Activated CD8-positive, alpha-beta memory T cell treated with anti-CD3 and anti-CD28 coated beads, Interleukin-2, amount 50 U/mL, for 24 hours (primary cell): ENCODE data around the gene C1orf167.

Experiments
- DNase-seq: peaks from one replicate; pipeline ENCODE4 v3.0.0-alpha.2; 2020; ENCODE audit errors: extremely low read depth

The C1orf167 gene

DNA sequence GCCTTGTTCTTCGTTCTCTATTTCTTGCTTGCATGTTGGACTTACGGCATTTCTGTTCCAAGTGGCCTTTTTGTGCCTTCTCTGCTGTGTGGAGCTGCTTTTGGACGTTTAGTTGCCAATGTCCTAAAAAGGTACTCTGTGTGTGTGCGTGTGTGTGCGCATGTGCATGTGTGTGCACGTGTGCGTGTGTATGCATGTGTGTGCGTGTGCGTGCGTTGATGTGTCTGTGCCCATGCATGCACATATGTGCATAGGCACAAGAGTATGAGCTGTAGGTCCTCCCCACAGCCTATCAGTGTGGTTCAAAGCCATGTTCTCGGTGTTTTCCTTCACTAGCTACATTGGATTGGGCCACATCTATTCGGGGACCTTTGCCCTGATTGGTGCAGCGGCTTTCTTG, 71.9 kb downstream of the C1orf167 start:
- no peak for DNase-seq

- no peak for DNase-seq
Measured at GRCh38 chr1:11835441-11836225, 73.6 kb downstream of the C1orf167 start.

DNA sequence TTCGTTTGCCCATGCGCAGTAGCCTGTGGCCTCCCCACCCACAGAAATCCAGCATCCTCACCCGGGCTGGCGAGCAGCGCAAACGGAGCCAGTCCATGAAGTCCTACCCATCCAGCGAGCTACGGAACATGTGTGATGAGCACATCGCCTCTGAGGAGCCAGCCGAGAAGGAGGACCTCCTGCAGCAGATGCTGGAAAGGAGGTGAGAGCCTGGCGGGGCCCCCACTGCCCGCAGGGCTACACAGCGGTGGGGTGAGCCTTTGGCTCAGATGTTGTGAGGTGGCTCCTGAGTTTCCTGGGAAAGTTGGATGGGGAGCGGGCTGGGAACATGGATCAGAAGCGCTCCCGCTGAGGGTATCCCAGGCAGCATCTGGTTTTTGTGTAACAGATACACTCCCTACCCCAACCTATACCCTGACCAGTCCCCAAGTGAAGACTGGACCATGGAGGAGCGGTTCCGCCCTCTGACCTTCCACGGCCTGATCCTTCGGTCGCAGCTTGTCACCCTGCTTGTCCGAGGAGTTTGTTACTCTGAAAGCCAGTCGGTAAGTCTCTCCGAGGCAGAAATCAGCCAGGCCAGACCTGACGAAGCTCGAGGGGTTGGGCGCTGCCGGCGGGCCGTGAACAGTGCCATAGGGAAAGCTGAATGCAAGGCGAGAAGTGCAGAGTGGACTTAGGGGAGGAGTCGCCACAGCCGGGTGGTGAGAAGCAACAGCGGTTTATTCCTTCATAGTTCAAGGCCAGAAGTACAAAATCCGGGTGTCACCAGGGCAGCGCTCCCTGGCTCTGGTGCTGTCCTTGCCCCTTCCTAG, 75.2 kb downstream of the C1orf167 start:
- DNase-seq, result no peak

DNA sequence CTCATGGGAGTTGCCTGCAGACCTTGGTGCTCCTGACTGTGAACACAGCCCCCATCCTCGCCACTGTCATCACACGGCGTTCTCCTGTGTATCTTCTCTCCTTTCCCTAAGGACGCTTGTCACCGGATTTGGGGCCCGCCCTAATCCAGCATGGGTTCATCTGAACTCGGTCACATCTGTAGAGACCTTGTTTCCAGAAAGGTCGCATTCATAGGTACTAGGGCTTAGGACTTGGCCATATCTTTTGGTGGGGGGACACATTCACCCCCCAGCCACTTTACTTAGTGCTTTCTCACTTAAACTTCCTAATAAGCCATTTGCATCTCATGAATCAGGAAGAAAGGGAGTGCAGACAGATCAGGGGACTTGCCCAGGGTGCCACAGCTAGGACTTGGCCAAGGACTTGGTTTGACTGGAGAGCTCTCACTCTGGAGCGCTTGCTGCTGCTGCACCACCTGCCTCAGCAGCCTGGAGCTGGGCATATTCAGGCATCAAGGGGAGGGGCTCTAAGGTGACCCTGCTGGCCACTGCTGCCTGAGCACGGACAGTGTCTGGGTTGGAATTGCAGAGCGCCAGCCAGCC, 75.9 kb downstream of the C1orf167 start:
- no peak for DNase-seq

GRCh38 chr1:11838349-11839272, 76.6 kb downstream of the C1orf167 start:
- DNase-seq, result peak; percentile 8
